Stomach (tissue), 9 donors: Measurements from ENCODE around the gene CTDP1. TPM values are rescaled to one million over a fixed set of nuclear protein-coding genes. Genes with fewer than 3 reads are reported as not detected.

Experiments used
- DNase-seq, 2 donors: peaks; one replicate each; pipeline versions ENCODE4 v3.0.0 to v3.0.0-alpha.2; 2013 to 2019
- H3K27ac ChIP-seq, 5 donors: fragments of 200-600 bp in 4 of 5; sonication (generic) in 4 of 5; one replicate each; pipeline ENCODE4 v1.5.1; 2013 to 2019; ENCODE audit warnings: mild to moderate bottlenecking in 1 of 5, moderate library complexity in 1 of 5
- H3K27me3 ChIP-seq, 3 donors: fragments of 200-600 bp; sonication (generic); one replicate each; pipeline ENCODE4 v1.5.1; 2017 to 2019; ENCODE audit warnings: mixed run types in 1 of 3
- H3K36me3 ChIP-seq, 4 donors: fragments of 200-600 bp; sonication (generic); 1 replicate in 3 of 4; 2 replicates in 1 of 4; pipeline ENCODE4 v1.5.1; 2016 to 2019
- H3K4me1 ChIP-seq, 4 donors: fragments of 200-600 bp; sonication (generic); one replicate each; pipeline ENCODE4 v1.5.1; 2016 to 2019
- H3K4me3 ChIP-seq, 4 donors: fragments of 200-600 bp; sonication (generic) in 3 of 4; one replicate each; pipeline ENCODE4 v1.5.1; 2016 to 2019; ENCODE audit warnings: mild to moderate bottlenecking in 1 of 4
- H3K9me3 ChIP-seq, 4 donors: fragments of 200-600 bp; sonication (generic); one replicate each; pipeline ENCODE4 v1.5.1; 2016 to 2019
- EP300 ChIP-seq: sonication (generic); formaldehyde crosslinking; IDR thresholded peaks from one replicate; pipeline ENCODE4 v1.6.1; 2017; ENCODE audit warnings: antibody characterized with exemption
- POLR2A ChIP-seq, 4 donors: fragments of 450-650 bp; IDR thresholded peaks; one replicate each; pipeline ENCODE4 v1.6.1; 2016; ENCODE audit warnings: antibody characterized with exemption in 4 of 4, control low read depth in 2 of 4, mild to moderate bottlenecking in 1 of 4, moderate library complexity in 1 of 4
- POLR2AphosphoS5 ChIP-seq, 3 donors: sonication (generic); formaldehyde crosslinking; IDR thresholded peaks; one replicate each; pipeline ENCODE4 v1.6.1; 2016; ENCODE audit warnings: antibody characterized with exemption in 3 of 3
- WGBS, 5 donors: extraction: QIAGEN DNeasy Blood & Tissue Kit in 3 of 5; methylation state at CpG; one replicate each; pipeline versions ENCODE4 v1.1.5 to v1.1.7; 2013 to 2018; 5-methylcytosine and 5-hydroxymethylcytosine counted together
- intact Hi-C: fragments of 100-400 bp; cut with DNase I; formaldehyde crosslinking; loops from one replicate; pipeline ENCODE4 v1.15.1; 2023; ENCODE audit warnings: low total_unique reads
- polyA plus RNA-seq, 3 donors: library from polyadenylated mRNA; stranded (reverse); fragments of 200-250 nt; gene quantifications; one replicate each; pipeline ENCODE4 v1.2.3, GENCODE V29; 2013
- total RNA-seq, 5 donors: library from RNA; depleted of rRNA; stranded (reverse); fragments of >200 nt; gene quantifications; one replicate each; pipeline versions ENCODE4 v1.1.0 to v1.2.3, GENCODE V29; 2014 to 2016
- TF ChIP-seq, protein P1 (sequence below), 7 experiments: fragments of 450-650 bp in 4 of 7; fragments of 200-600 bp in 3 of 7; sonication (generic) in 3 of 7; IDR thresholded peaks; one replicate each; pipeline ENCODE4 v1.5.1; 2016 to 2019; ENCODE audit warnings: antibody characterized with exemption in 7 of 7, control low read depth in 2 of 7, mild to moderate bottlenecking in 1 of 7
- donor health status: healthy with polysubstance abuse.
- donor health status: Bipolar disorder and iron deficiency.
- donor health status: healthy.

Gene CTDP1
- total and polyA plus RNA-seq, 8 donors, result 7.6 to 50.7 (median 16.8) TPM

DNA sequence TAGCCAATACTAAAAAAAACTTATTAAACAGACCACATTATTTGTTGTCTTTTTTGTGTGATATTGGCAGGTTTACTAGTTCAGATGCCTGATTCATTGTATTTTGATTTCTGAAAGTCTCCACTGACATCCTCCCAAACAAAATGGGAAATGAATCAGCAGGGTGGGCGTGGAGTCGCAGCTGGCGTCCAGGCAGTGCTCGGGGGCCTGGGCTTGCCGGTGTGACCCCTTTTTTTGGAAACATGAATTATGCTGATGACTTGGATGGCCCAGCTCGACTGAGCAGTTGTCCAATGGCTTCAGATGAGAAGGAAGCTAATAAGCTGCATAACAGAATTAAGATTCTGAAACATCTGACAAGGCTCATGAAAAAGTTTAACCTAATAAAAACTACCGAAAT lies 116.4 kb downstream of the CTDP1 start:
- TF ChIP-seq POLR2A (IDR thresholded peaks at IDR 0.05), result no peak
- TF ChIP-seq, protein P1, sequence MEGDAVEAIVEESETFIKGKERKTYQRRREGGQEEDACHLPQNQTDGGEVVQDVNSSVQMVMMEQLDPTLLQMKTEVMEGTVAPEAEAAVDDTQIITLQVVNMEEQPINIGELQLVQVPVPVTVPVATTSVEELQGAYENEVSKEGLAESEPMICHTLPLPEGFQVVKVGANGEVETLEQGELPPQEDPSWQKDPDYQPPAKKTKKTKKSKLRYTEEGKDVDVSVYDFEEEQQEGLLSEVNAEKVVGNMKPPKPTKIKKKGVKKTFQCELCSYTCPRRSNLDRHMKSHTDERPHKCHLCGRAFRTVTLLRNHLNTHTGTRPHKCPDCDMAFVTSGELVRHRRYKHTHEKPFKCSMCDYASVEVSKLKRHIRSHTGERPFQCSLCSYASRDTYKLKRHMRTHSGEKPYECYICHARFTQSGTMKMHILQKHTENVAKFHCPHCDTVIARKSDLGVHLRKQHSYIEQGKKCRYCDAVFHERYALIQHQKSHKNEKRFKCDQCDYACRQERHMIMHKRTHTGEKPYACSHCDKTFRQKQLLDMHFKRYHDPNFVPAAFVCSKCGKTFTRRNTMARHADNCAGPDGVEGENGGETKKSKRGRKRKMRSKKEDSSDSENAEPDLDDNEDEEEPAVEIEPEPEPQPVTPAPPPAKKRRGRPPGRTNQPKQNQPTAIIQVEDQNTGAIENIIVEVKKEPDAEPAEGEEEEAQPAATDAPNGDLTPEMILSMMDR (IDR thresholded peaks at IDR 0.05), result no peak
- TF ChIP-seq POLR2AphosphoS5 (IDR thresholded peaks at IDR 0.05), result no peak
- TF ChIP-seq EP300, result no peak
- 34 to 47% (median 45%) methylated on average over 7 of the region's 7 CpGs for WGBS, 5 donors
- Histone ChIP-seq H3K36me3 (no peaks in the 10 kb centered on the region), H3K4me1 (peaks cover 18 to 34% (median 26%) of the 10 kb centered on the region in 4 donors), H3K4me3 (no peak overlapping the region), H3K9me3 (no peaks in the 10 kb centered on the region), H3K27ac (no peak overlapping the region), H3K27me3 (peaks cover 16 to 74% (median 48%) of the 10 kb centered on the region in 3 donors)
- intact Hi-C loops, result no loop called here
- no peak for DNase-seq

DNA sequence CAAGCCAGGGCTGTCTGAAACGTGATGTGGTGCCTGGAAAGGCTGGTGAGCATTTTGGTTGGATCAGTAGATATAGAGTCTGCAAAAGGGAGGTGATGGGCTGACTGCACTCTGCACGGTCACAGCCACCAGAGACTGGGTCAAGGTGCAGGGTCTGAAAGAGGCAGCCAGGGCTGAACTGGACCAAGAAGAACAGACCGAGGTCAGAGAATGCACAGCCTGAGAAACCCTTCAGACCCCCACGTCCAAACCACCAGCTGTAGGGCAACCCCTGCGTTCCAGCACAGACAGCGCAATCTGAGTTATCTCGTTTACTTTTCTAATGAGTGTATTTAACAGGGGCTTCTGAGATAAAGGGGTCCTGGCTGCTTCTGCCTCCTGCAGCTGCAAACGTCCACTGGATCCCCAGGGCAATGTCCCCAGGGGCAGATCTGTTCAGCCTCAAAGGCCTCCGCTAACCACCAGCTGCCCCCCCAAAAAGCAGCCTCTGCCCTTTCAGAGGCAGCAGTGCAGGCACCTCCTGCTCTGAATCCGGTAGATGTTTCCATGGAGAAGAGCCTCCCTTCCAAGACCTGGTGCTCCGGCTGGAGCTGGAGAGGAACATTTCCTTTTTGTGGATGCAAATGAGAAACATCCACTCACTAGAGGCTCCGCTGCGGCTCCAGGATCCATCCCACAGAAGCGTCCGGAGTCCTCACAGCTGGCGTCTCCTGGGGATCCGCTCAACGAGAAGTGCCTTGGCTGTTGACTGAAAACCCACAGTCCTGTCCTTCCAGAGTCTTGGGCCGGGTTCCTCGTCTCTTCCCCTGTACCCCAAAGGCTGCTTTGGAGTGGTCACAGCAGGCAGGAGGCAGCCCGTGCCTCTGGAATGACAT lies 117.2 kb downstream of the CTDP1 start:
- Histone ChIP-seq H3K36me3 (no peaks in the 10 kb centered on the region), H3K4me3 (no peak overlapping the region), H3K9me3 (no peaks in the 10 kb centered on the region), H3K27ac (no peak overlapping the region), H3K4me1 (peaks cover 18 to 33% (median 26%) of the 10 kb centered on the region in 4 donors), H3K27me3 (peaks cover 16 to 75% (median 48%) of the 10 kb centered on the region in 3 donors)
- peak in 1 of 2 donors; percentile 70 for DNase-seq
- intact Hi-C loops, result no loop called here
- TF ChIP-seq POLR2AphosphoS5 (IDR thresholded peaks at IDR 0.05), result no peak
- TF ChIP-seq, protein P1 (IDR thresholded peaks at IDR 0.05), result no peak
- TF ChIP-seq POLR2A (IDR thresholded peaks at IDR 0.05), result no peak
- no peak for TF ChIP-seq EP300
- 23 to 34% (median 27%) methylated on average over 21 of the region's 21 CpGs for WGBS, 5 donors

DNA sequence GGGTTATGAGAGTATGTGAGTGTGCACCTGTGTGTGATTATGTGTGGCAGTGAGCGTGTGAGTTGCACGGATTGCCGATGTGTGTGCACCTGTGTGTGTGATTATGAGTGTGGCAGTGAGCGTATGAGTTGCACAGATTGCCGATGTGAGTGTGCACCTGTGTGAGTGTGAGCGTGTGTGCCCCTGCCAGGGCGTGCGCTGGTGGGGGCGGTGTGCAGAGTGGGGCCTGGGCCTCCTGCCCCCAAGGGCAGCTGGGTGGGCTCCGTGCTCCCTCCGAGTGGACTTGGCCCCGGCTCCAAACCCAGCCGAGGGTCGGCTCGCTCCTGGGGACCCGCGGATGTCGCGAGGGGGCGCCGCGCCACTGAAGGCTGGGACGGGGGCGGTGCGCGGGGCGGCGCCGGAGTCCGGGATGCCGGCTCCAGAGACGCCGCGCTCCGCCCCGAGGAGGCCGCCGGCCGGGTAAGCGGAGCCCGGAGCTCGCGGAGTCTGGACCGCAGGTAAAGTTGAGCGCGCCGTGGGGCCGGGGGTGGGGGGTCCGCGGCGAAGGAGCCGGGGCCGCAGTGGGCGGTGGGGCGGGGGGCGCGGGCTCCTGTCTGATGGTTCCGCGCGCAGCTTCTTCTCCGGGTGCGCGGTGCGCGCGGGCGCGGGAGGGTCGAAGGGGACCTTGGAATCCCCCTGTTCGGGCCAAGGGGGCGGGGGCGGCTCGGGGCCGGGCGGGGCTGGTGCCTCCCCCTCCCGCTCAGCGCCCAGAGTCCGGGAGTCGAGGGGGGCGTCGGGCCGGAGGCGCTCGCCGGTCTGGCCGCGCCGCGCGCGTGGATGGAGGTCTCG lies 118.1 kb downstream of the CTDP1 start, which contains the start of gene KCNG2:
Gene KCNG2 (plus strand): TSS at position 421 of the 828 bp plus-strand sequence. CDS start 65,730 bp downstream, outside the sequence.
- TF ChIP-seq POLR2AphosphoS5 (IDR thresholded peaks at IDR 0.05) (no peak), EP300 (no peak), POLR2A (IDR thresholded peaks at IDR 0.05) (no peak)
- TF ChIP-seq, protein P1 (IDR thresholded peaks at IDR 0.05), result no peak
- peak in 1 of 2 donors; percentile 79 for DNase-seq
- Histone ChIP-seq H3K27me3 (peaks cover 16 to 67% (median 48%) of the 10 kb centered on the region in 3 donors), H3K4me1 (peaks cover 18 to 30% (median 23%) of the 10 kb centered on the region in 4 donors), H3K9me3 (no peaks in the 10 kb centered on the region), H3K27ac (no peak within 1 kb of the TSS), H3K36me3 (no peaks in the 10 kb centered on the region), H3K4me3 (peak within 1 kb of the TSS; percentile 31 to 51 (median 41))
- 5 to 39% (median 12%) methylated on average over 10 to 92 of the region's 92 CpGs for WGBS, 5 donors
- intact Hi-C loops, result no loop called here
